PC-9 (cell line): Measurements from ENCODE around the gene CNGA1. TPM values are rescaled to one million over a fixed set of nuclear protein-coding genes. Genes with fewer than 3 reads are reported as not detected.

Experiments
- BruUV-seq: library from RNA; stranded (reverse); fragments of 400-500 nt; replicated peaks from 2 replicates; lab custom pipeline; 2021; lab: Mats Ljungman, UMichigan
- CTCF ChIA-PET: fragments of 300-600 bp; sonication (Branson Sonifier 250); formaldehyde crosslinking; loops from one replicate; lab custom pipeline; 2022; ENCODE audit warnings: antibody characterized with exemption; lab: Charles Lee
- POLR2A ChIA-PET: fragments of 300-600 bp; sonication (Branson Sonifier 250); formaldehyde crosslinking; loops from one replicate; lab custom pipeline; 2022; ENCODE audit warnings: antibody characterized with exemption; ENCODE audit not compliant: unreplicated experiment; lab: Charles Lee
- DNase-seq, 2 experiments: peaks; one replicate each; pipeline versions ENCODE4 v3.0.0 to v3.0.0-alpha.2; 2015 to 2022; ENCODE audit warnings: mixed read lengths in 1 of 2
- H2AFZ ChIP-seq: fragments of 200-600 bp; sonication (generic); 2 replicates; pipeline ENCODE4 v1.8.1; 2017; ENCODE audit warnings: antibody characterized with exemption
- H3F3A ChIP-seq: fragments of 200-600 bp; sonication (generic); 2 replicates; pipeline ENCODE4 v1.8.1; 2017; ENCODE audit warnings: antibody characterized with exemption, mild to moderate bottlenecking, low read depth; ENCODE audit not compliant: insufficient read depth
- H3K27ac ChIP-seq: fragments of 200-600 bp; sonication (generic); 2 replicates; pipeline ENCODE4 v1.6.1; 2016; ENCODE audit warnings: mixed run types
- H3K27me3 ChIP-seq: fragments of 200-600 bp; sonication (generic); 2 replicates; pipeline ENCODE4 v1.6.1; 2016; ENCODE audit warnings: low read depth, mixed run types; ENCODE audit not compliant: insufficient read depth
- H3K36me3 ChIP-seq: fragments of 200-600 bp; sonication (generic); 2 replicates; pipeline ENCODE4 v1.6.1; 2016; ENCODE audit warnings: low read depth, mixed run types
- H3K4me1 ChIP-seq: fragments of 200-600 bp; sonication (generic); replicated peaks from 2 replicates; pipeline ENCODE4 v1.6.1; 2016; ENCODE audit warnings: mixed run types; ENCODE audit not compliant: insufficient read depth
- H3K4me2 ChIP-seq: fragments of 200-600 bp; sonication (generic); 2 replicates; pipeline ENCODE4 v1.6.1; 2017; ENCODE audit warnings: mixed run types
- H3K4me3 ChIP-seq: fragments of 200-600 bp; sonication (generic); 2 replicates; pipeline ENCODE4 v1.6.1; 2016; ENCODE audit warnings: mixed run types
- H3K79me2 ChIP-seq: fragments of 200-600 bp; sonication (generic); 2 replicates; pipeline ENCODE4 v1.6.1; 2017; ENCODE audit warnings: low read depth, mixed run types
- H3K9me2 ChIP-seq: fragments of 200-600 bp; sonication (generic); 2 replicates; pipeline ENCODE4 v1.8.1; 2017; ENCODE audit warnings: mild to moderate bottlenecking; ENCODE audit not compliant: insufficient read depth
- H3K9me3 ChIP-seq: fragments of 200-600 bp; sonication (generic); 2 replicates; pipeline ENCODE4 v1.8.1; 2016; ENCODE audit warnings: low read depth; ENCODE audit not compliant: insufficient read depth
- H4K20me1 ChIP-seq: fragments of 200-600 bp; sonication (generic); 2 replicates; pipeline ENCODE4 v1.8.1; 2017; ENCODE audit not compliant: insufficient read depth
- EZH2 ChIP-seq: fragments of 200-600 bp; sonication (generic); IDR thresholded peaks from 2 replicates; pipeline ENCODE4 v1.8.0; 2017; ENCODE audit warnings: antibody characterized with exemption, low read depth
- intact Hi-C: fragments of 100-400 bp; cut with micrococcal nuclease; formaldehyde crosslinking; loops from one replicate; pipeline ENCODE4 v1.10.0; 2022; ENCODE audit not compliant: unreplicated experiment
- total RNA-seq: library from RNA; stranded (reverse); gene quantifications from 2 replicates; pipeline ENCODE4 v1.2.3, GENCODE V29; 2021
- TF ChIP-seq, protein P1 (sequence below): fragments of 200-600 bp; sonication (generic); conservative IDR thresholded peaks from 2 replicates; pipeline ENCODE4 v1.6.1; 2017; ENCODE audit warnings: mixed run types, antibody characterized with exemption, mild to moderate bottlenecking, moderate library complexity

Gene CNGA1
- total RNA-seq, 1 experiment from 2014 or later, result 1.8 TPM

GRCh38 chr4:48041535-48042137 is 25.2 kb upstream of the CNGA1 start:
- 0 out of 2 replicates have a peak, but pooled peaks cover 2% of the 10 kb centered on the region for H3K36me3 ChIP-seq
- no TSS peak for BruUV-seq
- H3K79me2 ChIP-seq, result no peaks in the 10 kb centered on the region
- no peak overlapping the region for H2AFZ ChIP-seq
- H3K9me3 ChIP-seq, result no peaks in the 10 kb centered on the region
- TF ChIP-seq EZH2, result no peak
- TF ChIP-seq, protein P1, sequence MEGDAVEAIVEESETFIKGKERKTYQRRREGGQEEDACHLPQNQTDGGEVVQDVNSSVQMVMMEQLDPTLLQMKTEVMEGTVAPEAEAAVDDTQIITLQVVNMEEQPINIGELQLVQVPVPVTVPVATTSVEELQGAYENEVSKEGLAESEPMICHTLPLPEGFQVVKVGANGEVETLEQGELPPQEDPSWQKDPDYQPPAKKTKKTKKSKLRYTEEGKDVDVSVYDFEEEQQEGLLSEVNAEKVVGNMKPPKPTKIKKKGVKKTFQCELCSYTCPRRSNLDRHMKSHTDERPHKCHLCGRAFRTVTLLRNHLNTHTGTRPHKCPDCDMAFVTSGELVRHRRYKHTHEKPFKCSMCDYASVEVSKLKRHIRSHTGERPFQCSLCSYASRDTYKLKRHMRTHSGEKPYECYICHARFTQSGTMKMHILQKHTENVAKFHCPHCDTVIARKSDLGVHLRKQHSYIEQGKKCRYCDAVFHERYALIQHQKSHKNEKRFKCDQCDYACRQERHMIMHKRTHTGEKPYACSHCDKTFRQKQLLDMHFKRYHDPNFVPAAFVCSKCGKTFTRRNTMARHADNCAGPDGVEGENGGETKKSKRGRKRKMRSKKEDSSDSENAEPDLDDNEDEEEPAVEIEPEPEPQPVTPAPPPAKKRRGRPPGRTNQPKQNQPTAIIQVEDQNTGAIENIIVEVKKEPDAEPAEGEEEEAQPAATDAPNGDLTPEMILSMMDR, result no peak
- ChIA-PET CTCF (interaction anchor here (1.0 kb wide), 1 partner anchor 32 kb away, joined by 4 read pairs; no protein-coding TSS in a partner anchor), POLR2A (no interaction called here)
- H3F3A ChIP-seq, result no peaks in the 10 kb centered on the region; the same call in 1 of the 2 replicates
- no peaks in the 10 kb centered on the region for H4K20me1 ChIP-seq
- no peak overlapping the region for H3K4me2 ChIP-seq
- 0 out of 2 replicates have a peak, but pooled peaks cover 4% of the 10 kb centered on the region for H3K4me1 ChIP-seq
- no peaks in the 10 kb centered on the region for H3K27me3 ChIP-seq
- no peaks in the 10 kb centered on the region for H3K9me2 ChIP-seq
- no peak overlapping the region for H3K27ac ChIP-seq
- DNase-seq, result no peak
- intact Hi-C loops, result no loop called here
- no peak overlapping the region for H3K4me3 ChIP-seq

DNA sequence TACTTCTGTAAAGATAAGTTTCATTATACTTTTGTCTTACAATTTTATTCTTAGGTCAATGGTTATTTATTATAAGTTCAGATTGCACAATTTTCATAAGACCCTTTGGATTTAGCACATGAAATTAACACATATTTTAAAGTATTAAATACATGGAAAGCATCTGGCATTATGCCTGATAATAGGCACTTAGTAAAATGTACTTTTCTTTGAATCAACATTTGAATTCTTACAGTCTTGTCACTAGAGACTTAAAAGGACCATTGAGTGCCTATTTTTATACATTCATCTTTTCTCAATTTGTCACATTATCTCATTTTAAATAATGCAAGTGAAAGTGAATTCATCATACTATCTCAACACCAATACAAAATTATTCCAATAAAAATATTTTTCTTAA is 23.1 kb upstream of the CNGA1 start:
- Histone ChIP-seq H3K27ac (no peak overlapping the region), H3K9me2 (no peaks in the 10 kb centered on the region), H3K4me1 (0 out of 2 replicates have a peak, but pooled peaks cover 4% of the 10 kb centered on the region), H3K9me3 (no peaks in the 10 kb centered on the region), H2AFZ (no peak overlapping the region), H3K27me3 (no peaks in the 10 kb centered on the region), H3K4me3 (no peak overlapping the region), H3K4me2 (no peak overlapping the region), H4K20me1 (no peaks in the 10 kb centered on the region), H3K79me2 (no peaks in the 10 kb centered on the region), H3K36me3 (peaks cover 22% of the 10 kb centered on the region), H3F3A (no peaks in the 10 kb centered on the region; the same call in 1 of the 2 replicates)
- no peak for TF ChIP-seq EZH2
- TF ChIP-seq, protein P1, result no peak
- intact Hi-C loops, result no loop called here
- DNase-seq, result no peak
- CTCF ChIA-PET, result no interaction called here
- POLR2A ChIA-PET, result no interaction called here
- no TSS peak for BruUV-seq

- Histone ChIP-seq H2AFZ (no peak overlapping the region), H3K4me1 (peaks cover 4% of the 10 kb centered on the region; the same call in 1 of the 2 replicates), H3K4me2 (no peak overlapping the region), H3K27ac (no peak overlapping the region), H3K79me2 (no peaks in the 10 kb centered on the region), H3F3A (no peaks in the 10 kb centered on the region; the same call in 1 of the 2 replicates), H3K4me3 (no peak overlapping the region), H4K20me1 (no peaks in the 10 kb centered on the region), H3K27me3 (no peaks in the 10 kb centered on the region), H3K36me3 (peaks cover 30% of the 10 kb centered on the region), H3K9me2 (no peaks in the 10 kb centered on the region), H3K9me3 (no peaks in the 10 kb centered on the region)
- no TSS peak for BruUV-seq
- ChIA-PET CTCF (no interaction called here), POLR2A (no interaction called here)
- no peak for DNase-seq
- intact Hi-C loops, result no loop called here
- no peak for TF ChIP-seq EZH2
- TF ChIP-seq, protein P1, result no peak
These were observed 22.2 kb upstream of the CNGA1 start for GRCh38 chr4:48038666-48039065.
